Neutrophil (primary cell): ENCODE data around the gene TMEM272.

Source experiments
- H3K27ac ChIP-seq: fragments of 200-600 bp; sonication (generic); 2 replicates; pipeline ENCODE4 v1.5.1; 2016; ENCODE audit warnings: mild to moderate bottlenecking, moderate library complexity
- H3K27me3 ChIP-seq: fragments of 200-600 bp; sonication (generic); 2 replicates; pipeline ENCODE4 v1.6.0; 2016; ENCODE audit warnings: mild to moderate bottlenecking
- H3K36me3 ChIP-seq: fragments of 200-600 bp; sonication (generic); 2 replicates; pipeline ENCODE4 v1.5.1; 2017
- H3K4me1 ChIP-seq, 2 experiments: fragments of 200-600 bp in 1 of 2; sonication (generic) in 1 of 2; 1 replicate in 1 of 2; 2 replicates in 1 of 2; pipeline versions ENCODE4 v1.5.1 to v1.6.1; 2013 to 2016; ENCODE audit warnings: low read depth in 1 of 2, low read length in 1 of 2, mild to moderate bottlenecking in 1 of 2, moderate library complexity in 1 of 2; ENCODE audit not compliant: control insufficient read depth in 1 of 2, insufficient read depth in 1 of 2
- H3K4me3 ChIP-seq, 2 experiments: fragments of 200-600 bp in 1 of 2; sonication (generic) in 1 of 2; 1 replicate in 1 of 2; 2 replicates in 1 of 2; pipeline ENCODE4 v1.5.1; 2013 to 2016; ENCODE audit warnings: low read depth in 1 of 2, low read length in 1 of 2, mild to moderate bottlenecking in 1 of 2, moderate library complexity in 1 of 2
- H3K9me3 ChIP-seq: fragments of 200-600 bp; sonication (generic); 2 replicates; pipeline ENCODE4 v1.5.1; 2016
- CTCF ChIP-seq: fragments of 200-600 bp; sonication (generic); IDR thresholded peaks from 2 replicates; pipeline ENCODE4 v1.5.1; 2016; ENCODE audit warnings: antibody characterized with exemption

Gene TMEM272

GRCh38 chr13:51784097-51784496 is 60.9 kb downstream of the TMEM272 start:
- Histone ChIP-seq H3K9me3 (no peaks in the 10 kb centered on the region), H3K4me1 (no peaks in the 10 kb centered on the region), H3K27ac (no peak overlapping the region), H3K4me3 (no peak overlapping the region), H3K27me3 (peaks cover 5% of the 10 kb centered on the region), H3K36me3 (no peaks in the 10 kb centered on the region)
- no peak for TF ChIP-seq CTCF

- no peaks in the 10 kb centered on the region for H3K36me3 ChIP-seq
- H3K9me3 ChIP-seq = no peaks in the 10 kb centered on the region
- no peak for TF ChIP-seq CTCF
- no peaks in the 10 kb centered on the region for H3K4me1 ChIP-seq
- H3K4me3 ChIP-seq = no peak overlapping the region
- H3K27me3 ChIP-seq = peaks cover 9% of the 10 kb centered on the region
- no peak overlapping the region for H3K27ac ChIP-seq
Observed at GRCh38 chr13:51783428-51784094, 61.4 kb downstream of the TMEM272 start.

- no peak for TF ChIP-seq CTCF
- Histone ChIP-seq H3K4me1 (no peaks in the 10 kb centered on the region), H3K9me3 (no peaks in the 10 kb centered on the region), H3K4me3 (no peak overlapping the region), H3K27ac (no peak overlapping the region), H3K27me3 (peaks cover 23% of the 10 kb centered on the region), H3K36me3 (no peaks in the 10 kb centered on the region)
Observed at GRCh38 chr13:51782026-51782710, 62.8 kb downstream of the TMEM272 start.

- Histone ChIP-seq H3K4me3 (no peak overlapping the region), H3K9me3 (no peaks in the 10 kb centered on the region), H3K27ac (no peak overlapping the region), H3K27me3 (peaks cover 31% of the 10 kb centered on the region), H3K36me3 (no peaks in the 10 kb centered on the region), H3K4me1 (no peaks in the 10 kb centered on the region)
- TF ChIP-seq CTCF = no peak
Observed at GRCh38 chr13:51781246-51782022, 63.5 kb downstream of the TMEM272 start.

GRCh38 chr13:51780099-51780498 is 64.9 kb downstream of the TMEM272 start:
- H3K4me3 ChIP-seq = no peak overlapping the region
- TF ChIP-seq CTCF = no peak
- no peaks in the 10 kb centered on the region for H3K4me1 ChIP-seq
- no peaks in the 10 kb centered on the region for H3K9me3 ChIP-seq
- no peak overlapping the region for H3K27ac ChIP-seq
- H3K27me3 ChIP-seq = peaks cover 30% of the 10 kb centered on the region
- H3K36me3 ChIP-seq = no peaks in the 10 kb centered on the region
